PC-3 (cell line): ENCODE results near the gene SUB1. TPM values are rescaled to one million over a fixed set of nuclear protein-coding genes. Genes with fewer than 3 reads are reported as not detected.

ENCODE experiments used
- ATAC-seq: fragments of 200-7000 bp; cut with Tn5 transposase; 2 replicates; pipeline ENCODE4 v1.9.1; 2020; ENCODE audit warnings: mild to moderate bottlenecking, moderate library complexity
- BruUV-seq: library from RNA; stranded (reverse); fragments of 400-500 nt; replicated peaks from 2 replicates; lab custom pipeline; 2021; lab: Mats Ljungman, UMichigan
- CTCF ChIA-PET: fragments of 300-600 bp; sonication (Branson Sonifier 250); formaldehyde crosslinking; loops from one replicate; lab custom pipeline; 2022; ENCODE audit warnings: antibody characterized with exemption; lab: Charles Lee
- POLR2A ChIA-PET: fragments of 300-600 bp; sonication (Branson Sonifier 250); formaldehyde crosslinking; loops from one replicate; lab custom pipeline; 2022; ENCODE audit warnings: antibody characterized with exemption; ENCODE audit not compliant: unreplicated experiment; lab: Charles Lee
- DNase-seq: peaks from one replicate; pipeline ENCODE4 v3.0.0-alpha.2; 2015
- H2AFZ ChIP-seq: fragments of 300-600 bp; sonication (generic); 2 replicates; pipeline ENCODE4 v1.6.0; 2016; ENCODE audit warnings: antibody characterized with exemption, low read length
- H3F3A ChIP-seq: fragments of 300-600 bp; sonication (generic); one replicate; pipeline ENCODE4 v1.6.0; 2017; ENCODE audit warnings: antibody characterized with exemption, low read length, control low read depth, mild to moderate bottlenecking; ENCODE audit not compliant: unreplicated experiment
- H3K27ac ChIP-seq: fragments of 300-600 bp; sonication (generic); 2 replicates; pipeline ENCODE4 v1.5.1; 2016; ENCODE audit warnings: mild to moderate bottlenecking, low read length
- H3K27me3 ChIP-seq: fragments of 300-600 bp; sonication (generic); 2 replicates; pipeline ENCODE4 v1.6.1; 2016; ENCODE audit warnings: low read length, mixed read lengths
- H3K36me3 ChIP-seq: fragments of 300-600 bp; sonication (generic); 2 replicates; pipeline ENCODE4 v1.6.1; 2016; ENCODE audit warnings: low read depth, mixed run types, low read length, mixed read lengths
- H3K4me1 ChIP-seq: fragments of 300-600 bp; sonication (generic); 2 replicates; pipeline ENCODE4 v1.5.1; 2016; ENCODE audit warnings: low read length; ENCODE audit not compliant: insufficient read depth
- H3K4me2 ChIP-seq: fragments of 300-600 bp; sonication (generic); 2 replicates; pipeline ENCODE4 v1.6.0; 2016; ENCODE audit warnings: low read length
- H3K4me3 ChIP-seq: fragments of 300-600 bp; sonication (generic); 2 replicates; pipeline ENCODE4 v1.5.1; 2016; ENCODE audit warnings: mild to moderate bottlenecking, low read length, mixed read lengths
- H3K79me2 ChIP-seq: fragments of 300-600 bp; sonication (generic); 2 replicates; pipeline ENCODE4 v1.6.1; 2017; ENCODE audit warnings: low read length, mixed read lengths
- H3K9ac ChIP-seq: fragments of 300-600 bp; sonication (generic); 2 replicates; pipeline ENCODE4 v1.6.0; 2016; ENCODE audit warnings: mild to moderate bottlenecking, low read length
- H3K9me2 ChIP-seq: fragments of 300-600 bp; sonication (generic); replicated peaks from 2 replicates; pipeline ENCODE4 v1.6.1; 2016; ENCODE audit warnings: mixed run types, low read length, mixed read lengths
- H3K9me3 ChIP-seq: fragments of 300-600 bp; sonication (generic); 2 replicates; pipeline ENCODE4 v1.6.1; 2016; ENCODE audit warnings: low read length, mixed read lengths
- H4K20me1 ChIP-seq: fragments of 300-600 bp; sonication (generic); 2 replicates; pipeline ENCODE4 v1.6.1; 2016; ENCODE audit warnings: low read length, mixed read lengths
- CTCF ChIP-seq: fragments of 300-600 bp; sonication (generic); conservative IDR thresholded peaks from 2 replicates; pipeline ENCODE4 v1.5.1; 2017; ENCODE audit warnings: antibody characterized with exemption, low read depth, mild to moderate bottlenecking, low read length
- EZH2 ChIP-seq: fragments of 300-600 bp; sonication (generic); IDR thresholded peaks from one replicate; pipeline ENCODE4 v1.6.1; 2017; ENCODE audit warnings: antibody characterized with exemption, mild to moderate bottlenecking, low read length; ENCODE audit not compliant: unreplicated experiment
- EZH2phosphoT487 ChIP-seq: fragments of 300-600 bp; sonication (generic); IDR thresholded peaks from 2 replicates; pipeline ENCODE4 v1.6.1; 2018; ENCODE audit warnings: mild to moderate bottlenecking, antibody characterized with exemption, low read length, borderline replicate concordance
- intact Hi-C: fragments of 100-400 bp; cut with micrococcal nuclease; formaldehyde crosslinking; loops from 2 replicates; pipeline ENCODE4 v1.9.0; 2023
- total RNA-seq: library from RNA; depleted of rRNA; stranded (reverse); fragments of >200 nt; gene quantifications from 2 replicates; pipeline ENCODE4 v1.2.3, GENCODE V29; 2014

The SUB1 gene
- total RNA-seq, 1 experiment from 2014 or later, result 185 TPM

- H3K4me3 ChIP-seq, result no peak overlapping the region
- H4K20me1 ChIP-seq, result peaks cover 2% of the 10 kb centered on the region
- ChIA-PET CTCF (no interaction called here), POLR2A (no interaction called here)
- no peak overlapping the region for H2AFZ ChIP-seq
- no peak for ATAC-seq
- H3K4me1 ChIP-seq, result peaks cover 3% of the 10 kb centered on the region; the same call in 1 of the 2 replicates
- H3K27me3 ChIP-seq, result no peaks in the 10 kb centered on the region
- H3K9me2 ChIP-seq, result no peaks in the 10 kb centered on the region
- H3K79me2 ChIP-seq, result peaks cover 9% of the 10 kb centered on the region
- H3K27ac ChIP-seq, result no peak overlapping the region
- no peak overlapping the region for H3K4me2 ChIP-seq
- BruUV-seq, result no TSS peak
- no peak overlapping the region for H3K9ac ChIP-seq
- DNase-seq, result no peak
- no peaks in the 10 kb centered on the region for H3K9me3 ChIP-seq
- H3F3A ChIP-seq, result no peaks in the 10 kb centered on the region
- TF ChIP-seq EZH2 (no peak), CTCF (no peak), EZH2phosphoT487 (no peak)
- H3K36me3 ChIP-seq, result no peaks in the 10 kb centered on the region
- intact Hi-C loops, result no loop called here
Observed at GRCh38 chr5:32581010-32581785, 4.2 kb upstream of the SUB1 start.

GRCh38 chr5:32583582-32584232, 1.6 kb upstream of the SUB1 start:
- intact Hi-C loops, result loop anchor here (2.0 kb wide), 1 partner anchor 59 kb away; no protein-coding TSS in a partner anchor
- no TSS peak for BruUV-seq

More at GRCh38 chr5:32583582-32584232, 1.6 kb upstream of the SUB1 start:
- no peak for TF ChIP-seq CTCF
- no peak for TF ChIP-seq EZH2
- TF ChIP-seq EZH2phosphoT487, result no peak
- Histone ChIP-seq H2AFZ (no peak overlapping the region), H3K4me3 (no peak overlapping the region), H3K27me3 (no peaks in the 10 kb centered on the region), H3K27ac (no peak overlapping the region), H3K9me2 (no peaks in the 10 kb centered on the region), H4K20me1 (peaks cover 24% of the 10 kb centered on the region), H3K9me3 (no peaks in the 10 kb centered on the region), H3K4me2 (no peak overlapping the region), H3K9ac (no peak overlapping the region), H3K79me2 (peaks cover 34% of the 10 kb centered on the region), H3F3A (no peaks in the 10 kb centered on the region), H3K36me3 (peaks cover 7% of the 10 kb centered on the region; the same call in 1 of the 2 replicates), H3K4me1 (peaks cover 16% of the 10 kb centered on the region)
- ATAC-seq, result no peak
- POLR2A ChIA-PET, result no interaction called here
- CTCF ChIA-PET, result no interaction called here
- no peak for DNase-seq
